Fibroblast of skin of back (primary cell): Measurements from ENCODE around the gene ITM2C.
A peak's percentile ranks its signal among the peaks of the same experiment; 100 is the strongest.

ENCODE experiments used
- DNase-seq: peaks from one replicate; pipeline ENCODE4 v3.0.0-alpha.2; 2013

The ITM2C gene

GRCh38 chr2:230852113-230852512, 12.6 kb upstream of the ITM2C start:
- no peak for DNase-seq

- no peak for DNase-seq
These were observed 3.0 kb upstream of the ITM2C start for GRCh38 chr2:230861552-230862255.

GRCh38 chr2:230862292-230862691, 2.5 kb upstream of the ITM2C start:
- no peak for DNase-seq

GRCh38 chr2:230863031-230863430, 1.7 kb upstream of the ITM2C start:
- DNase-seq, result no peak

GRCh38 chr2:230863442-230864121, 1.2 kb upstream of the ITM2C start:
- DNase-seq, result no peak

- DNase-seq, result no peak
These were observed 579 bp upstream of the ITM2C start for GRCh38 chr2:230864122-230864604.

GRCh38 chr2:230865307-230865765, 594 bp downstream of the ITM2C start:
- peak; percentile 19 for DNase-seq

- DNase-seq, result peak; percentile 58
These were observed 1.3 kb downstream of the ITM2C start for GRCh38 chr2:230865766-230866755.

- DNase-seq, result peak; percentile 59
These were observed 2.2 kb downstream of the ITM2C start for GRCh38 chr2:230866756-230867523.

GRCh38 chr2:230868161-230868946, 3.6 kb downstream of the ITM2C start:
- DNase-seq, result no peak

GRCh38 chr2:230868947-230869913, 4.5 kb downstream of the ITM2C start:
- DNase-seq, result no peak

- no peak for DNase-seq
These were observed 5.3 kb downstream of the ITM2C start for GRCh38 chr2:230869914-230870543.

- DNase-seq, result no peak
These were observed 6.0 kb downstream of the ITM2C start for GRCh38 chr2:230870544-230871360.

- no peak for DNase-seq
These were observed 6.8 kb downstream of the ITM2C start for GRCh38 chr2:230871361-230872150.

GRCh38 chr2:230872151-230872967, 7.6 kb downstream of the ITM2C start:
- DNase-seq, result no peak

GRCh38 chr2:230872968-230873660, 8.4 kb downstream of the ITM2C start:
- DNase-seq, result no peak
